ENCODE data around the gene EIF3CL.
"Not testable (repeated sequence)": the region's sequence is repeated elsewhere in the genome, so short reads cannot be mapped to it uniquely, and the experiment has no call there.

The EIF3CL gene

GRCh38 chr16:28403220-28404072 is at the start of gene EIF3CL:
EIF3CL (minus strand) TSS chr16:28403841; CDS start chr16:28403618, 223 bp downstream.
- not testable (repeated sequence) for DNase-seq

- DNase-seq: not testable (repeated sequence)
Measured at GRCh38 chr16:28447081-28447480, 43.4 kb upstream of the EIF3CL start.

- DNase-seq: not testable (repeated sequence)
Measured at GRCh38 chr16:28446388-28446787, 42.7 kb upstream of the EIF3CL start.

GRCh38 chr16:28443943-28444342 is 40.3 kb upstream of the EIF3CL start:
- DNase-seq: not testable (repeated sequence)

- not testable (repeated sequence) for DNase-seq
Measured at GRCh38 chr16:28438899-28439298, 35.3 kb upstream of the EIF3CL start.

GRCh38 chr16:28435340-28435739 is 31.7 kb upstream of the EIF3CL start:
- DNase-seq: not testable (repeated sequence)

- not testable (repeated sequence) for DNase-seq
Measured at GRCh38 chr16:28426060-28426680, 22.5 kb upstream of the EIF3CL start.

GRCh38 chr16:28421071-28421750 is 17.6 kb upstream of the EIF3CL start:
- DNase-seq: not testable (repeated sequence)

GRCh38 chr16:28417033-28417432 is 13.4 kb upstream of the EIF3CL start:
- not testable (repeated sequence) for DNase-seq

- DNase-seq: not testable (repeated sequence)
Measured at GRCh38 chr16:28414530-28414929, 10.9 kb upstream of the EIF3CL start.

- DNase-seq: not testable (repeated sequence)
Measured at GRCh38 chr16:28413585-28413984, 9.9 kb upstream of the EIF3CL start.

GRCh38 chr16:28392054-28392453 is 11.6 kb downstream of the EIF3CL start:
- DNase-seq: not testable (repeated sequence)

- DNase-seq: not testable (repeated sequence)
Measured at GRCh38 chr16:28382177-28382867, 21.3 kb downstream of the EIF3CL start.

GRCh38 chr16:28377822-28378221 is 25.8 kb downstream of the EIF3CL start:
- not testable (repeated sequence) for DNase-seq

- DNase-seq: not testable (repeated sequence)
Measured at GRCh38 chr16:28377108-28377625, 26.5 kb downstream of the EIF3CL start.

GRCh38 chr16:28375115-28375514 is 28.5 kb downstream of the EIF3CL start:
- not testable (repeated sequence) for DNase-seq

- not testable (repeated sequence) for DNase-seq
Measured at GRCh38 chr16:28374281-28374680, 29.4 kb downstream of the EIF3CL start.

- DNase-seq: not testable (repeated sequence)
Measured at GRCh38 chr16:28367926-28368325, 35.7 kb downstream of the EIF3CL start.

GRCh38 chr16:28364268-28365173 is 39.1 kb downstream of the EIF3CL start:
- DNase-seq: not testable (repeated sequence)

- not testable (repeated sequence) for DNase-seq
Measured at GRCh38 chr16:28363408-28363807, 40.2 kb downstream of the EIF3CL start, which contains the start of gene NPIPB6. NPIPB6 (minus strand) TSS chr16:28363508; CDS start chr16:28362822, 686 bp downstream.

- DNase-seq: not testable (repeated sequence)
Measured at GRCh38 chr16:28362600-28362999, 41.0 kb downstream of the EIF3CL start.

Data from midbrain (tissue), 1 donor.